ENCODE results near the gene ANKRD33B. TPM values are rescaled to one million over a fixed set of nuclear protein-coding genes. Genes with fewer than 3 reads are reported as not detected.

The ANKRD33B gene
- total and polyA plus RNA-seq, 9 of the 15 experiments (the other 6 are each of a cell fraction or from before 2014, with no cell fraction given) = 0.10 to 1.7 (median 0.40) TPM

DNA sequence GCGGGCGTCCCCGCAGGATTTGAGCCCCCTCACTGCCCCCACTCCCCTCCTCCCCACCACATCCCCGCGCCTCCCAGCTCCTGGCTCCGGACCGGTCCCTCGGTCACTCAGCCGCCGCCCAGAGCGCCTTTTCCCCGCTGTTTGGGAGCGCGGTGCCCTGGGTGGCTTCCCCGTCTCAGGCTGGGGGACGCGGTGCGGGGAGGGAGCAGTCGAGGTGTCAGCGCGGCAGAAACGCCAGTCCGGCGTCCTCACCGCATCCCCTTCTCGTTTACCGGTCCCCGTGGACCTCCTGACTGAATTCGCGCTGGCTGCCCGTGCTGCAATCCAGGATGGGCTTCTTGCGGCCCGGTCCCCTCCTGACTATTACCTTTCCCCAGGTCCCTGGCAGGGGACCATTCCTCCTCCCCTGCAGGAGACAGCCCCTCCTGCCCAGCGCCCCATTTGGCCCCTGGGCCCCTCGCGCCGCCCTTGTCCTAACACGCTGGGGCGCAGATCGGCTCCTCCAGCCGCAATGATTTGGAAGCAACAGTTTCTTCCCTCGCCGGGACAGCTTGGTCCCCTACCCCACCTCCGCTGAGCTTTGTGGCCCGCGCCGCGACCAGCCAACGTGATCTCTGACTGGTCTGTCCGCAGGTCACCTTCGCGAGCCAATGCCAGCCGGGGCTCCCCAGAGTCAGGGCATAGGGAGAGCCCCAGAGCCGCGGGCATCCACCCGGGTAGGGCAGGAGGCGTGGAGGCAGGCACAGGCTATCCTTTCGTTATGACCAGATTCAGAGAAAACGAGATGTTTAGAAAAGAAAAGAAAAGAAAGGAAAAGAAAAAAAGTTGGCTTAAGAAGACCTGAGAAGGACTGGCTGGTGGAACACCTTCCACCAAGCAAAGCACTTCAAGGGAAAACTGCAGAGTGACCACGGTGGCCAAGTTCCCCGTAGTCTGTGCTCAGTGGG lies 1.2 kb downstream of the ANKRD33B start:
- ChIA-PET CTCF (ENCODE audit: low intra/inter-chr PET ratio) (no interaction called here), POLR2A (interaction anchor here (3.1 kb wide), 1 partner anchor 12 kb away, joined by 16 read pairs; no protein-coding TSS in a partner anchor)
- H3K27ac ChIP-seq (ENCODE audit: extremely low read depth, low read depth, low read length) = no peak overlapping the region
- DNase-seq (ENCODE audit: extremely low read depth in 1 of 4, low spot score in 3 of 4) = peak in 2 of 4 experiments; percentile 20 to 31
- no peaks in the 10 kb centered on the region for H3K36me3 ChIP-seq (ENCODE audit: control insufficient read depth, insufficient read depth, low read length)
- H3K79me2 ChIP-seq (ENCODE audit: control insufficient read depth, insufficient read depth, low read length) = no peaks in the 10 kb centered on the region
- peak overlapping the region; percentile 76; the same call in 1 of the 2 replicates for H2AFZ ChIP-seq (ENCODE audit: low read depth, low read length)
- peaks cover 10 to 49% of the 10 kb centered on the region in 2 experiments; a peak in 4 of 5 replicates for H3K27me3 ChIP-seq (ENCODE audit: control insufficient read depth in 2 of 2, insufficient read depth in 2 of 2, low read length in 2 of 2)
- peak overlapping the region; percentile 51; the same call in 1 of the 2 replicates for H3K4me3 ChIP-seq
- H3K4me1 ChIP-seq (replicated peaks in 1 of 2; ENCODE audit: control insufficient read depth in 2 of 2, insufficient read depth in 2 of 2, low read length in 2 of 2) = peaks cover 0 to 31% of the 10 kb centered on the region in 2 experiments; a peak in 2 of 5 replicates
- in situ Hi-C loops (cut with MboI) (no loop called here), intact Hi-C loops (cut with micrococcal nuclease) (no loop called here)
- peaks cover 7% of the 10 kb centered on the region for H4K20me1 ChIP-seq (replicated peaks; ENCODE audit: control insufficient read depth, insufficient read depth, low read length)
- TF ChIP-seq ZNF175 (CRISPR knock-in tag; IDR thresholded peaks at IDR 0.05; ENCODE audit: low read depth) = no peak
- TF ChIP-seq HMGN3 (IDR thresholded peaks at IDR 0.05; ENCODE audit: borderline replicate concordance, extremely low read depth, insufficient read length, low read depth, low read length) = peak; percentile 32
- TF ChIP-seq, protein P1, sequence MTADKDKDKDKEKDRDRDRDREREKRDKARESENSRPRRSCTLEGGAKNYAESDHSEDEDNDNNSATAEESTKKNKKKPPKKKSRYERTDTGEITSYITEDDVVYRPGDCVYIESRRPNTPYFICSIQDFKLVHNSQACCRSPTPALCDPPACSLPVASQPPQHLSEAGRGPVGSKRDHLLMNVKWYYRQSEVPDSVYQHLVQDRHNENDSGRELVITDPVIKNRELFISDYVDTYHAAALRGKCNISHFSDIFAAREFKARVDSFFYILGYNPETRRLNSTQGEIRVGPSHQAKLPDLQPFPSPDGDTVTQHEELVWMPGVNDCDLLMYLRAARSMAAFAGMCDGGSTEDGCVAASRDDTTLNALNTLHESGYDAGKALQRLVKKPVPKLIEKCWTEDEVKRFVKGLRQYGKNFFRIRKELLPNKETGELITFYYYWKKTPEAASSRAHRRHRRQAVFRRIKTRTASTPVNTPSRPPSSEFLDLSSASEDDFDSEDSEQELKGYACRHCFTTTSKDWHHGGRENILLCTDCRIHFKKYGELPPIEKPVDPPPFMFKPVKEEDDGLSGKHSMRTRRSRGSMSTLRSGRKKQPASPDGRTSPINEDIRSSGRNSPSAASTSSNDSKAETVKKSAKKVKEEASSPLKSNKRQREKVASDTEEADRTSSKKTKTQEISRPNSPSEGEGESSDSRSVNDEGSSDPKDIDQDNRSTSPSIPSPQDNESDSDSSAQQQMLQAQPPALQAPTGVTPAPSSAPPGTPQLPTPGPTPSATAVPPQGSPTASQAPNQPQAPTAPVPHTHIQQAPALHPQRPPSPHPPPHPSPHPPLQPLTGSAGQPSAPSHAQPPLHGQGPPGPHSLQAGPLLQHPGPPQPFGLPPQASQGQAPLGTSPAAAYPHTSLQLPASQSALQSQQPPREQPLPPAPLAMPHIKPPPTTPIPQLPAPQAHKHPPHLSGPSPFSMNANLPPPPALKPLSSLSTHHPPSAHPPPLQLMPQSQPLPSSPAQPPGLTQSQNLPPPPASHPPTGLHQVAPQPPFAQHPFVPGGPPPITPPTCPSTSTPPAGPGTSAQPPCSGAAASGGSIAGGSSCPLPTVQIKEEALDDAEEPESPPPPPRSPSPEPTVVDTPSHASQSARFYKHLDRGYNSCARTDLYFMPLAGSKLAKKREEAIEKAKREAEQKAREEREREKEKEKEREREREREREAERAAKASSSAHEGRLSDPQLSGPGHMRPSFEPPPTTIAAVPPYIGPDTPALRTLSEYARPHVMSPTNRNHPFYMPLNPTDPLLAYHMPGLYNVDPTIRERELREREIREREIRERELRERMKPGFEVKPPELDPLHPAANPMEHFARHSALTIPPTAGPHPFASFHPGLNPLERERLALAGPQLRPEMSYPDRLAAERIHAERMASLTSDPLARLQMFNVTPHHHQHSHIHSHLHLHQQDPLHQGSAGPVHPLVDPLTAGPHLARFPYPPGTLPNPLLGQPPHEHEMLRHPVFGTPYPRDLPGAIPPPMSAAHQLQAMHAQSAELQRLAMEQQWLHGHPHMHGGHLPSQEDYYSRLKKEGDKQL (CRISPR knock-in tag; IDR thresholded peaks at IDR 0.05; ENCODE audit: borderline replicate concordance) = 0 out of 2 replicates have a peak, but pooled peaks have one; percentile 49
- TF ChIP-seq ZNF282 (CRISPR knock-in tag; IDR thresholded peaks at IDR 0.05) = no peak
- no peak for TF ChIP-seq EWSR1 (IDR thresholded peaks at IDR 0.05; ENCODE audit: borderline replicate concordance, low read depth, partially characterized antibody)
- no peak for TF ChIP-seq TEAD4 (IDR thresholded peaks at IDR 0.05; ENCODE audit: low read length)
- TF ChIP-seq TEAD4 (CRISPR knock-in tag; IDR thresholded peaks at IDR 0.05; ENCODE audit: borderline replicate concordance) = no peak
- no peak for TF ChIP-seq SAFB (IDR thresholded peaks at IDR 0.05; ENCODE audit: borderline replicate concordance, low read depth, low read length)
- TF ChIP-seq ETV6 (IDR thresholded peaks at IDR 0.05; ENCODE audit: borderline replicate concordance in 1 of 2, low read depth in 2 of 2, low read length in 1 of 2) = no peak
- no peak for TF ChIP-seq ETV6 (CRISPR knock-in tag; IDR thresholded peaks at IDR 0.05; ENCODE audit: borderline replicate concordance)
- peak; percentile 87 for TF ChIP-seq CBX8 (IDR thresholded peaks at IDR 0.05; ENCODE audit: borderline replicate concordance, extremely low read depth, low read depth, low read length, poor library complexity, severe bottlenecking)
- TF ChIP-seq SRSF7 (optimal IDR thresholded peaks at IDR 0.05; ENCODE audit: low read depth, low read length) = no peak
- no peak for TF ChIP-seq CREBBP (IDR thresholded peaks at IDR 0.05; ENCODE audit: low read depth, low read length)
- peak; percentile 56 for TF ChIP-seq CBX2 (IDR thresholded peaks at IDR 0.05; ENCODE audit: insufficient read depth, low read length, poor library complexity, severe bottlenecking)
- FAIRE-seq = peak; percentile 46
- H3K9me3 ChIP-seq (replicated peaks; ENCODE audit: control insufficient read depth, insufficient read depth, low read depth, low read length) = no peaks in the 10 kb centered on the region
- peak overlapping the region in 1 of 2 experiments; percentile 89; a peak in 1 of 4 replicates for H3K9ac ChIP-seq (ENCODE audit: insufficient read depth in 1 of 2, low read depth in 2 of 2, low read length in 2 of 2)
- no peaks in the 10 kb centered on the region for H3K9me1 ChIP-seq (ENCODE audit: control insufficient read depth, insufficient read depth, low read length)
- BruUV-seq (replicated peaks) = TSS peak; percentile 54
- H3K4me2 ChIP-seq (ENCODE audit: insufficient read depth, low read length) = peak overlapping the region; percentile 61
- 45% methylated on average over 52 of the region's 61 CpGs for WGBS (ENCODE audit: insufficient coverage, low coverage, missing lambda C conversion rate)
- ATAC-seq = peak; percentile 11

All from K562 (cell line).